BE2C (cell line): ENCODE data around the gene AGAP5.

Experiments used
- DNase-seq: peaks from one replicate; pipeline ENCODE4 v3.0.0-alpha.2; 2020
- H3K27me3 ChIP-seq: fragments of 250-450 bp; sonication (Bioruptor Pico); 2 replicates; pipeline ENCODE4 v1.5.1; 2020; ENCODE audit warnings: mild to moderate bottlenecking
- H3K36me3 ChIP-seq: fragments of 250-450 bp; sonication (Bioruptor Pico); 2 replicates; pipeline ENCODE4 v1.5.1; 2020; ENCODE audit warnings: mild to moderate bottlenecking
- H3K4me1 ChIP-seq: fragments of 250-450 bp; sonication (Bioruptor Pico); 2 replicates; pipeline ENCODE4 v1.5.1; 2020
- H3K4me3 ChIP-seq: 2 replicates; pipeline ENCODE4 v1.5.1; 2011; ENCODE audit warnings: low read depth, low read length
- H3K9me3 ChIP-seq: fragments of 250-450 bp; sonication (Bioruptor Pico); 2 replicates; pipeline ENCODE4 v1.5.1; 2020
- TF ChIP-seq, protein P1 (sequence below): IDR thresholded peaks from 2 replicates; pipeline ENCODE4 v1.5.1; 2012; ENCODE audit warnings: mild to moderate bottlenecking, low read depth, low read length

The AGAP5 gene

GRCh38 chr10:73655990-73656298, 42.0 kb downstream of the AGAP5 start, which contains the start of gene SYNPO2L:
TSS of gene SYNPO2L (minus strand) at chr10:73656029. CDS start at chr10:73655922, 107 bp downstream.
- no peaks in the 10 kb centered on the region for H3K27me3 ChIP-seq
- TF ChIP-seq, protein P1, sequence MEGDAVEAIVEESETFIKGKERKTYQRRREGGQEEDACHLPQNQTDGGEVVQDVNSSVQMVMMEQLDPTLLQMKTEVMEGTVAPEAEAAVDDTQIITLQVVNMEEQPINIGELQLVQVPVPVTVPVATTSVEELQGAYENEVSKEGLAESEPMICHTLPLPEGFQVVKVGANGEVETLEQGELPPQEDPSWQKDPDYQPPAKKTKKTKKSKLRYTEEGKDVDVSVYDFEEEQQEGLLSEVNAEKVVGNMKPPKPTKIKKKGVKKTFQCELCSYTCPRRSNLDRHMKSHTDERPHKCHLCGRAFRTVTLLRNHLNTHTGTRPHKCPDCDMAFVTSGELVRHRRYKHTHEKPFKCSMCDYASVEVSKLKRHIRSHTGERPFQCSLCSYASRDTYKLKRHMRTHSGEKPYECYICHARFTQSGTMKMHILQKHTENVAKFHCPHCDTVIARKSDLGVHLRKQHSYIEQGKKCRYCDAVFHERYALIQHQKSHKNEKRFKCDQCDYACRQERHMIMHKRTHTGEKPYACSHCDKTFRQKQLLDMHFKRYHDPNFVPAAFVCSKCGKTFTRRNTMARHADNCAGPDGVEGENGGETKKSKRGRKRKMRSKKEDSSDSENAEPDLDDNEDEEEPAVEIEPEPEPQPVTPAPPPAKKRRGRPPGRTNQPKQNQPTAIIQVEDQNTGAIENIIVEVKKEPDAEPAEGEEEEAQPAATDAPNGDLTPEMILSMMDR: no peak
- DNase-seq: no peak
- H3K4me3 ChIP-seq: no peak within 1 kb of the TSS
- no peaks in the 10 kb centered on the region for H3K9me3 ChIP-seq
- H3K36me3 ChIP-seq: no peaks in the 10 kb centered on the region
- no peaks in the 10 kb centered on the region for H3K4me1 ChIP-seq

DNA sequence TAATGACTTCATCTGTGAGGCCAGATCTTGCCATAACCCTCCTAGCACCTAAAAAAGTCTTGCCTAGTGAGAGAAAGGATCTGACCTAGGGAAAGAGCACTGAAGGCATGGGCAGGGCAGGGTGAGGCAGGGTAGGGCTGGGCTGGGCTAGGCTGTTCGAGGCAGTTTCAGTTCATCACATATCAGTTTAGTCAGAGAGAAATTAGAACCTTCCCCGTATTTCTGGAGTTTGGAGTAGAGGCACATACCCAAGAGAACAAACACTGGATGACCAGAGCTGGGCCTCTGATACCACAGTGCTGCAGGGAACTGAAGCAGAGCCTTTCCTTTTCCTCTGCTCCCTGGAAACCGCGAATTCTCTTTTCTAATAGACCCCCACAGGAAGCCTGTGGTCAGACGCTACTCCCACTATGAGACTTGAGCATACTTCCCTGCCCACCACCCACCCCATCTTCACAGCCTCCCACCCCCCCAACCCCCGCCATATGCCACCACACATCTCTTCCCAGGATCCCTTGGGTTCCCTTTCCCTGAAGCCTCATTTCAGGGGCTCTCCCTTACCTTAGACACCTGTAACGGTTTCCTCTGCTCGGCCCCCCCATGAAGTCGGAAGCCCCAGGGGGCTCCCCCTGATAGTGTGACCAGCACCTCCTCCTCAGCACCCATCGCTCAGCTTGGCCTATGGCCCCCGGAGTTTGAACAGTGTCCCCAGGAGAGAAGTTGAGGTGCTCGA, 42.5 kb downstream of the AGAP5 start:
- H3K4me3 ChIP-seq: no peak overlapping the region
- TF ChIP-seq, protein P1: no peak

GRCh38 chr10:73653701-73654100, 44.2 kb downstream of the AGAP5 start:
- Histone ChIP-seq H3K9me3 (no peaks in the 10 kb centered on the region), H3K4me1 (no peaks in the 10 kb centered on the region), H3K36me3 (no peaks in the 10 kb centered on the region), H3K27me3 (no peaks in the 10 kb centered on the region), H3K4me3 (no peak overlapping the region)
- DNase-seq: no peak
- TF ChIP-seq, protein P1: peak; percentile 39

More for the DNA sequence above, 42.5 kb downstream of the AGAP5 start:
- Histone ChIP-seq H3K27me3 (no peaks in the 10 kb centered on the region), H3K9me3 (no peaks in the 10 kb centered on the region), H3K36me3 (no peaks in the 10 kb centered on the region), H3K4me1 (no peaks in the 10 kb centered on the region)
- DNase-seq: no peak

- DNase-seq: no peak
- Histone ChIP-seq H3K4me1 (no peaks in the 10 kb centered on the region), H3K36me3 (no peaks in the 10 kb centered on the region), H3K27me3 (no peaks in the 10 kb centered on the region), H3K4me3 (no peak overlapping the region), H3K9me3 (no peaks in the 10 kb centered on the region)
- TF ChIP-seq, protein P1: no peak
These were observed 44.7 kb downstream of the AGAP5 start for GRCh38 chr10:73653195-73653594.

DNA sequence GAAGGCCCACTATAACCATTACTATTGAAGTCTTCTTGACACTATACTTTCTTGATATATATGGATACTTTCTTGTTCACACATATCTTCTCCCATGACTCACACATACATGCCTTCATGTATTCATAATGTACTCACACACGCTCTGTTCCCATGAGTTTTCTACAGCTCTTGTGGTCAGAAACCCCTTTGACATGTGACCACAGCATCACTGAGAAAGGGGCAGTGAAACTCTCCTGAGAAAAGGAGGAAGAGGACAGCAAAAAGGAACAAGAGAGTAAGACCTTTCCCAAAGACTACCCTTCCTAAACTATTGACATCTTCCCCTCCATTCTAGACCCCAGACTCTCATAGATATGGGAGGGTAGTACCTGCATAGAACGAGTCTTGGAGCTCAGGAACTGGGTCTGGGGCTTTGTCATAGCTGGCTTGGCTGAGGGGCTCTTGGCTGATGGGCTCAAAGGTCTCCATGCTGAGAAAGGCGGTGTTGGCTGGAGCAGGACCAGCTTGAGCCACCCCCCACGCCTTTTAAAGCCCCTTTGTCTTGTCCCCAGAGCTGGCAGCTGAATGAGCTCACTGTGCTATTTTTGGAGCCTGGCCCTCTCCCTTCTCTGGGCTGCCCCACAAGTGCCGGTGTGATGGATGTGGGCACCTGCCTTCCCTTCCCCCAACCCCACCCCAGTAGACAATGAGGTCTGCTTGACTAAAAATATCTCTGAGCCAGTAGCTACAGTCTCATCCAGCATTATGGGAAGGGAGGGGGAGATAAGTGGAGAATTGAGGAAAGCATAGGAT, 47.2 kb downstream of the AGAP5 start:
- no peak for DNase-seq
- no peaks in the 10 kb centered on the region for H3K9me3 ChIP-seq
- H3K27me3 ChIP-seq: no peaks in the 10 kb centered on the region
- TF ChIP-seq, protein P1: no peak
- H3K4me3 ChIP-seq: no peak overlapping the region
- H3K4me1 ChIP-seq: no peaks in the 10 kb centered on the region
- H3K36me3 ChIP-seq: no peaks in the 10 kb centered on the region
